Activated CD4-positive, alpha-beta memory T cell treated with anti-CD3 and anti-CD28 coated beads, Interleukin-2, amount 10 ng/mL, durations not matched to agents 7 days and 5 days (primary cell): ENCODE results near the gene TLE5. TPM values are rescaled to one million over a fixed set of nuclear protein-coding genes. Genes with fewer than 3 reads are reported as not detected.

Experiments used
- CTCF ChIA-PET: fragments of 350-600 bp; sonication (Branson Sonifier 250); formaldehyde crosslinking; loops from one replicate; lab custom pipeline; 2021; ENCODE audit warnings: antibody characterized with exemption, inconsistent platforms; lab: Charles Lee
- POLR2A ChIA-PET: fragments of 350-600 bp; sonication (Branson Sonifier 250); formaldehyde crosslinking; loops from one replicate; lab custom pipeline; 2021; ENCODE audit warnings: antibody characterized with exemption; lab: Charles Lee
- DNase-seq: peaks from one replicate; pipeline ENCODE4 v3.0.0-alpha.2; 2020
- H3K27ac Mint-ChIP-seq: one replicate; pipeline ENCODE4 v1.8.0; 2021; ENCODE audit warnings: mild to moderate bottlenecking, mixed read lengths
- H3K27me3 Mint-ChIP-seq: one replicate; pipeline ENCODE4 v1.8.0; 2021; ENCODE audit warnings: mixed read lengths
- H3K36me3 Mint-ChIP-seq: one replicate; pipeline ENCODE4 v1.8.0; 2021; ENCODE audit warnings: low read depth, mixed read lengths
- H3K4me1 Mint-ChIP-seq: one replicate; pipeline ENCODE4 v1.8.0; 2021; ENCODE audit warnings: mixed read lengths
- H3K4me3 Mint-ChIP-seq: one replicate; pipeline ENCODE4 v1.8.0; 2021; ENCODE audit warnings: mild to moderate bottlenecking, mixed read lengths
- H3K9me3 Mint-ChIP-seq: one replicate; pipeline ENCODE4 v1.8.0; 2021; ENCODE audit warnings: mixed read lengths
- total RNA-seq, 2 experiments: library from RNA; stranded (reverse); gene quantifications; one replicate each; pipeline ENCODE4 v1.2.3, GENCODE V29; 2021

TLE5 gene
- total RNA-seq, 2 experiments from 2014 or later = 712 to 724 TPM

DNA sequence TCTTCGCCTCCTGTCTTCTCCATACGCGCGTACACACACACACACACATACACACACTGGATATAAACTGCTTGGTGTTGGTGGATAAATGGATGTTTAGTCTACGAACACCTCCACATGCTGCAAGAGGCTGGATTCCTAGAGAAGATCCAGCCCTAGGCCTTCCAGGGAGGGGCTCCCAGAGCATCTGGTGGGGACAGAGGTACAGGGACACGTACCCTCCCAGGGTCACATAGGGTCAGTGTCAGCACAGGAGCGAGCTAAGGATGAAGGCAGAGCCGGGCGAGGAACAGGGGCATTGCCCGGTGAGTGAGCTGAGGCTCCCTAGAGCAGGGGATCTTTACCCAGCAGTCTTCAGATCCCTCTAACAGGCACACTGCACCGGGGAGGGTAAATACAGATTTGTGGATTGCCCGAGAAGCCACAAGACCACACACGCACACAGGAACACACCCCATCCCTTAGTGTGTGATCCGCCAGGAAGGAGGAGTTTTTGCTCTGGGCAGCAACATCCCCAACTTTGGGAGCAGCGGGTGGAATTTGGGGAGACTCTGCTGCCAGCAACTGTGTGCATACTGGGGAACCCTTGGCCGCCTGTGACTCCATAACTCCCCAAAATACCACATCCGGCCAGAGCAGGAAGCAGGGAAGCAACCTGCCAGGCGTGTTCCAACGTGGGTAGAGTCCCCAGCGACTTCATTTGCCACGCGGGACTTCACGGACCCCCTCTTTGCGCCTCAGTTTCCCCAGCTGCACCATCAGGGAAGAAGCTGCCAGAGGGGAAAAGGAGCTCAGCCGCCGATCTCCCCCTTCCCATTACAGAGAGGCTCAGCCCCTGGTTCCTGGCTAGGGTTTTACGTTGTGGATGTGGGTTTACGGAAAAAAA is 27.4 kb downstream of the TLE5 start:
- Mint-ChIP-seq H3K36me3 (no peaks in the 10 kb centered on the region), H3K4me1 (peaks cover 27% of the 10 kb centered on the region), H3K9me3 (no peaks in the 10 kb centered on the region), H3K4me3 (peak overlapping the region; percentile 83), H3K27ac (peak overlapping the region; percentile 91), H3K27me3 (peaks cover 32% of the 10 kb centered on the region)
- ChIA-PET POLR2A (interaction anchor here (0.7 to 4.2 kb wide), 9 partner anchors 11 to 415 kb away, joined by 3 to 81 read pairs (median 7); partner anchors contain the start of genes TLE5, TLE6 and ZNF57), CTCF (interaction anchor here (0.8 to 3.2 kb wide), 14 partner anchors 11 to 270 kb away, joined by 3 to 23 read pairs (median 6); partner anchors contain the start of genes NCLN and TLE5)
- DNase-seq = peak; percentile 68

DNA sequence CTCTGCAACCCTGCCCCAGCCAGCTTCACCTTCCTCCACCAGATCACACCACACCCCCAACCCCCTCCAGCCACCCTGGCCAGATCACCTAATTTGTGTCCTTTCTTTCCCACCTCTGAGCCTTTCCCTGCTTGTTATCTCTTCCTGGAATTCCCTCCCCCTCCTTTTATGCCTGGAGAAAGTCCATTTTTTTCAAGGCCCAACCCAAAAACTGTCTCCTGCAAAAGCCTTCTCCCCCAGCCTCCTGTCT is 28.0 kb downstream of the TLE5 start:
- H3K27ac Mint-ChIP-seq = no peak overlapping the region
- CTCF ChIA-PET = no interaction called here
- peaks cover 37% of the 10 kb centered on the region for H3K27me3 Mint-ChIP-seq
- H3K4me1 Mint-ChIP-seq = peaks cover 30% of the 10 kb centered on the region
- POLR2A ChIA-PET = interaction anchor here (4.2 kb wide), 1 partner anchor 26 kb away, joined by 81 read pairs; the partner anchor contains the start of gene TLE5
- H3K36me3 Mint-ChIP-seq = no peaks in the 10 kb centered on the region
- no peaks in the 10 kb centered on the region for H3K9me3 Mint-ChIP-seq
- no peak for DNase-seq
- H3K4me3 Mint-ChIP-seq = peak overlapping the region; percentile 83

DNA sequence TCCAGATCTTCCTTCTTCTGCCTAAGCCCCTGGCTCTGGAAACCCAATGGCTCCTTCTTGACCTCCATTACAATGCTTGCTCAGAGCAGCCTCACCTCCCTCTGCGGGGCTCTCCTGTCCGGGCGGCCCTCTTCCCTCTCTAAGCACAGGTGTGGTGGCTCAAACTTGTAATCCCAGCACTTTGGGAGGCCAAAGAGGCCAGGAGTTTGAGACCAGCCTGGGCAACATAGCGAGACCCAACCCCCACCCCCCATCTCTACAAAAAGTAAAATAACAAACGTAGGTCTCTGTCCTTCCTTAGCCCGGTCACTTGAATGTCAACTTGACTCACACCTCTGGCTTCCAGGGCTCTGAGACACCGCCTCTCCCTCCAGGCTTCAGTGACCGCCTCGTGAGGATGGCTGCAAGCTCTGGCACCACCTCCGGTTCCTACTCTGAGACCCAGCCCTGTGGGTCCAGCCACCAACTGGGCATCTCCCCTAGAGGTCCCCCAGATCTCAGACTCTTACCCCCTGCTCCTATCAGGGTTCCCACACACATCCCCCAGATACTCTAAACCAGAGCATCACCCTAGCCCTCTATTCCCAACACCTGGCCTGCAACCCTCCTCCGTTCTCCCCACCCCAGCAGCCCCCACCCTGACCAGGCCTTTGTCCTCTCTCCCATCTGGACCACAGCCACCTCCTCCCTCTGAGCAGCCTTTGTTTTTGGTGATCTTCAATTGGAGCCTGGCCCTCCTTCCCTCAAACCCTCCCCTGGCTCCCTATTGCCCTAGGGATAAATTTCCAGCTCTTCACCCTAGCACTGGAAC is 28.5 kb downstream of the TLE5 start:
- no peak overlapping the region for H3K27ac Mint-ChIP-seq
- DNase-seq = no peak
- H3K4me1 Mint-ChIP-seq = peaks cover 30% of the 10 kb centered on the region
- peak overlapping the region; percentile 83 for H3K4me3 Mint-ChIP-seq
- no peaks in the 10 kb centered on the region for H3K9me3 Mint-ChIP-seq
- ChIA-PET CTCF (no interaction called here), POLR2A (no interaction called here)
- peaks cover 37% of the 10 kb centered on the region for H3K27me3 Mint-ChIP-seq
- no peaks in the 10 kb centered on the region for H3K36me3 Mint-ChIP-seq

DNA sequence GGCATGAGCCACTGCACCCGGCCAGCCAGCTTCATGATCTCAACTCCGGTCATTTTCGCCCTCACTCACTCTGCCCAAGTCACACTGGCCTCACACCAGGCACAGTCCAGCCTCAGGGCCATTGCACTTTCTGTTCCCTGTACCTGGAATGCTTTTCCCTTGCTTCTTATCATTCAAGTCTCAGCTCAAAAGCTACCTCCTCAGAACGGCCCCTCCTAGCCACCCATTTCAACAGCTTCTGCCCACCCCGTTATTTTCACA is 30.8 kb downstream of the TLE5 start:
- no peaks in the 10 kb centered on the region for H3K9me3 Mint-ChIP-seq
- POLR2A ChIA-PET = interaction anchor here (1.0 kb wide), 1 partner anchor 21 kb away, joined by 3 read pairs; no protein-coding TSS in a partner anchor
- H3K4me3 Mint-ChIP-seq = no peak overlapping the region
- CTCF ChIA-PET = interaction anchor here (0.9 kb wide), 1 partner anchor 81 kb away, joined by 3 read pairs; no protein-coding TSS in a partner anchor
- no peak for DNase-seq
- no peak overlapping the region for H3K27ac Mint-ChIP-seq
- peaks cover 49% of the 10 kb centered on the region for H3K27me3 Mint-ChIP-seq
- peaks cover 28% of the 10 kb centered on the region for H3K4me1 Mint-ChIP-seq
- H3K36me3 Mint-ChIP-seq = no peaks in the 10 kb centered on the region

DNA sequence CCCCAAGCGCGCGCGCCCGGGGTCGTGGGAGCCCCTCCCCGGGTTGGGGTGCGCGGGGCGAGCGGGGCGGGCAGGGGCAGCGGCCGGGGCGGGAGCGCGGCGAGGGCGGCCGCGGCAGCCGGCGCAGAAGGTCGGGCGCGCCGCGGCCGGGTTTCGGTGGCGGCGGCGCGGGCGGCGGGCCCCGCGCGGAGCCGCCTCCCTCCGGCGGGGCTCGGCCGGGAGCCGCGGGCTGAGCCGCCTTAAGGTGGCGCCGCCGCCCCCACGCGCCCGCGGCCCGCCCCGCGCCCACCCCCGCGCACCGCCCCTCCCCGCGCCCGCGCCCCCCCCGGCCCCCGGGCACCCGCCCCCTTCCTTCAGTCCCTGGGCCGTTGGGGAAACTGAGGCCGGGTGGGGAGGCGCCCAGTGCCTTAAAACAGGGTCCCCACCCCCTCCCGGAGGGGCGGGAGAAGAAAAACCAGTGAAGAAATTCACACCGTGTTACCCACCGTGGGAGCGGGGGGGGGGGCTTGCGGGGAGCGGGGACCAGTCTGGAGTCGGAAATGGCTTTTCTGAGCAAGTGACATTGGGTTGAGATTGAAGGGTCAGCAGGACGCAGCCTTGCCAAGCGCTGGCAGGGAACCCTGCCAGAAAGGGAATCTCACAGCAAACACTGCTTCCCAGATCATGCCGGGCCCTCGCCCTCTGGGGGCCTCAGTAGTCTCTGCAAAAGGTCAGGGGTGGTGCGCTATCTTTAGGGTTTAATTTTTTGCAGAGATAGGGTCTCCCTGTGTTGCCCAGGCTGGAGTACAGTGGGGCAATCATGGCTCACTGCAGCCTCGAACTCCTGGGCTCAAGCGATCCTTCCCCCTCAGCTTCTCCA is 33.0 kb downstream of the TLE5 start, which contains the start of gene TLE2:
TSS of gene TLE2 (minus strand) at position 216 of the 859 bp plus-strand sequence. CDS start 376 bp downstream, outside the sequence.
- Mint-ChIP-seq H3K4me1 (peaks cover 18% of the 10 kb centered on the region), H3K27me3 (peaks cover 52% of the 10 kb centered on the region), H3K4me3 (peak within 1 kb of the TSS; percentile 30), H3K9me3 (no peaks in the 10 kb centered on the region), H3K36me3 (no peaks in the 10 kb centered on the region), H3K27ac (no peak within 1 kb of the TSS)
- ChIA-PET POLR2A (no interaction called here), CTCF (no interaction called here)
- no peak for DNase-seq

DNA sequence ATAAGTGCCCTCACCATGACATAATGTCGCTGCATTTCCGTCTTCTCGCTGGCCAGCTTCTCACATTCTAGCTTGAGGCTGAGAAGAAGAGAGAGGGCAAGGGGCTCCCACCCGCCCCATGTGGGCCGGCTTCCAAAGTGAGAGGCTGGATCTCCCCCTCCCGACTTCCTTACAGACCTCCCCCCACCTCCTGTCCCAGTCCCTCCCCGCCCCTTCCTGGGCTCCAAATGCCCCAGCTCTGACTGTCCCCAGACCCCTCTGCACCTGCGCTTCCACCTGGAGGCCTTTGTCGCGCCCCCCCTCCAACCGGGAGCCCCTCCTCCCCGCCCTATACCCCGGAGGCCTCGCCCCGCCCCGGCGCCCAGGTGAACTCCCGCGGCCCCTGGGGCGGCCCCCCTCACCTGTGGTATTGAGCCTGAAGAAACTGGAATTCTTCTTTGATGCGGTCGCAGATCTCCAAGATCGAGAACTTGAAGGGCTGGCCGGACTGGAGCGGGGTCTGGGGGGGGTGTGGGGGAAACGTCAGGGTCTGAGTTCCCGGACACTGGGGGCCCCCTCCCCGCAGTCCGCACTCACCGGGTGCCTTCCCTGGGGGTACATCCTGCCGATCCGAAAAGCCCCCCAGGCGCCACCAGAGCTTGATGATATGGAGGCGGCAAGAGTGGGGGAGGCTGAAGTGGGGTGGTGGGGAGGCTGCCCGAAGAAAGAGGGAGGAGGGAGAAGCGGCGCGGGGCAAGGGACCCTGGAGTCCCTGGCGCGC is 33.8 kb downstream of the TLE5 start:
- H3K36me3 Mint-ChIP-seq = no peaks in the 10 kb centered on the region
- POLR2A ChIA-PET = interaction anchor here (1.9 kb wide), 1 partner anchor 32 kb away, joined by 5 read pairs; no protein-coding TSS in a partner anchor
- H3K4me3 Mint-ChIP-seq = no peak overlapping the region
- peaks cover 46% of the 10 kb centered on the region for H3K27me3 Mint-ChIP-seq
- no peaks in the 10 kb centered on the region for H3K9me3 Mint-ChIP-seq
- CTCF ChIA-PET = no interaction called here
- DNase-seq = no peak
- no peak overlapping the region for H3K27ac Mint-ChIP-seq
- peaks cover 20% of the 10 kb centered on the region for H3K4me1 Mint-ChIP-seq

DNA sequence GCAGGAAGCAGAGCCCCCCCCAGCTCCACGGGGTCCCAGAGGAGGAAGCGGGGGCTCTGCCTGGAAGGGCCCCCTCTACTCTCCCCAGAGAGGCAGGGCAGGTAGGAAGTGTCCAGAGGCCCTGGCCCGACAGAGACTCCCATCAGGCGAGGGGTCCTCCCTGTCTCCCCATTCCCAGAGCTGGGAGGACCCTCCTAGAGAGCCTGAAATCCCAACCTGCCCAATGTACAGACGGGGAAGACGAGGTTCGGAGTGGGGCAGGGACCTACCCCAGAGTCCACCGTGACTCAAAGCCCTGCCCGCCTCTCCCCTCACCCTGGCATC is 34.4 kb downstream of the TLE5 start:
- Mint-ChIP-seq H3K27me3 (peaks cover 45% of the 10 kb centered on the region), H3K27ac (no peak overlapping the region), H3K9me3 (no peaks in the 10 kb centered on the region), H3K36me3 (no peaks in the 10 kb centered on the region), H3K4me3 (no peak overlapping the region), H3K4me1 (peaks cover 26% of the 10 kb centered on the region)
- ChIA-PET CTCF (no interaction called here), POLR2A (interaction anchor here (1.9 kb wide), 1 partner anchor 33 kb away, joined by 5 read pairs; no protein-coding TSS in a partner anchor)
- DNase-seq = no peak

DNA sequence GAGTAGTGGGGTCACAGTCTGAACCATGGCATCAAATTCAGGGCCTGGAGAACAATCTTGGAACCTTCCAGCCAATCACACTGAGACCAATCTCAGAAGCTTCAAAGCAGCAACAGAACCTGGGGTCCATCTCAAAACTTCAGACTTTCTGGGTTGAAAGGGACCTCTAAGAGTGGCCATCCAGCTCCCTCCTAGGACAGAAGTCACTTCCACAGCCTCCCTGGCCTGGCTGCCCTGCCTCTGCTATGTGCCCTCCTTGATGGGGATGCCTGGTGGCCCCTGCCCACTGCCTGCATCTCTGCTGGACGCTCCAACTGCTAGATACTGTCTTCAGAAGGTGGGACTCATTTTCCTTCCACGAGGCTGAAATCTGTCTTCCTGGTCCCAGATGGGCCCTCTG is 35.0 kb downstream of the TLE5 start:
- Mint-ChIP-seq H3K4me3 (no peak overlapping the region), H3K9me3 (no peaks in the 10 kb centered on the region), H3K27me3 (peaks cover 43% of the 10 kb centered on the region), H3K4me1 (peaks cover 31% of the 10 kb centered on the region), H3K27ac (no peak overlapping the region), H3K36me3 (no peaks in the 10 kb centered on the region)
- ChIA-PET POLR2A (interaction anchor here (1.0 to 1.9 kb wide), 2 partner anchors 9 to 33 kb away, joined by 3 to 5 read pairs; no protein-coding TSS in a partner anchor), CTCF (no interaction called here)
- DNase-seq = no peak

DNA sequence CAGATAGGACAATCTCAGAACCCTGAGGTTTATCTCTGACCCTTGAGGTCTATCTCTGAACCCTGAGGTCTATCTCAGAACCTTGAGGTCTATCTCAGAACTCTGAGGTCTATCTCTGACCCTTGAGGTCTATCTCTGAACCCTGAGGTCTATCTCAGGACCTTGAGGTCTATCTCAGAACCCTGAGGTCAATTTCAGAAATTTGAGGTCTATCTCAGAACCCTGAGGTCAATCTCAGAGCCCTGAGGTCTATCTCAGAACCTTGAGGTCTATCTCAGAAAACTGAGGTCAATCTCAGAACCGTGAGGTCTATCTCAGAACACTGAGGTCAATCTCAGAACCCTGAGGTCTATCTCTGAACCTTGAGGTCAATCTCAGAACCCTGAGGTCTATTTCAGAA is 35.5 kb downstream of the TLE5 start:
- Mint-ChIP-seq H3K27ac (no peak overlapping the region), H3K27me3 (peaks cover 42% of the 10 kb centered on the region), H3K4me1 (peaks cover 31% of the 10 kb centered on the region), H3K4me3 (no peak overlapping the region), H3K36me3 (no peaks in the 10 kb centered on the region), H3K9me3 (no peaks in the 10 kb centered on the region)
- POLR2A ChIA-PET = interaction anchor here (1.0 to 1.9 kb wide), 2 partner anchors 10 to 34 kb away, joined by 3 to 5 read pairs; no protein-coding TSS in a partner anchor
- CTCF ChIA-PET = no interaction called here
- no peak for DNase-seq

DNA sequence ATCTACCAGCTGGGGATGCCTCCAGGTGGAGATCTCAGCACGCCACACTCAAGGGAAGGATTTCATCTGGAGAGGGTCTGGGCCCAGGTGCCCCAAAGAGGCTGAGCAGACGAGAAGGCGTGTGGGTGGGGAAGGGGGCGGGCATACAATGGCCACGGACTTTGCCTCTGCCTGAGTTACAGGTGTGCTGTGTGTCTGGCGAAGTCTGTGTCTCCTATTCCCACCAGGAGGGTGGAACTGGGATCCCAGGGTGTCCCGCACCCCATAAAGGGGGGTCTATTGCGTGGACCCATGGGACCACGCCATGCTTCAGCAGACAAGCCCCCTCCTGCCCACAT is 36.8 kb downstream of the TLE5 start:
- no peak for DNase-seq
- ChIA-PET CTCF (interaction anchor here (1.4 kb wide), 1 partner anchor 11 kb away, joined by 4 read pairs; no protein-coding TSS in a partner anchor), POLR2A (interaction anchor here (0.7 to 4.6 kb wide), 2 partner anchors 10 to 11 kb away, joined by 3 to 18 read pairs; no protein-coding TSS in a partner anchor)
- Mint-ChIP-seq H3K36me3 (no peaks in the 10 kb centered on the region), H3K4me1 (peaks cover 31% of the 10 kb centered on the region), H3K4me3 (no peak overlapping the region), H3K27me3 (peaks cover 31% of the 10 kb centered on the region), H3K9me3 (no peaks in the 10 kb centered on the region), H3K27ac (no peak overlapping the region)

DNA sequence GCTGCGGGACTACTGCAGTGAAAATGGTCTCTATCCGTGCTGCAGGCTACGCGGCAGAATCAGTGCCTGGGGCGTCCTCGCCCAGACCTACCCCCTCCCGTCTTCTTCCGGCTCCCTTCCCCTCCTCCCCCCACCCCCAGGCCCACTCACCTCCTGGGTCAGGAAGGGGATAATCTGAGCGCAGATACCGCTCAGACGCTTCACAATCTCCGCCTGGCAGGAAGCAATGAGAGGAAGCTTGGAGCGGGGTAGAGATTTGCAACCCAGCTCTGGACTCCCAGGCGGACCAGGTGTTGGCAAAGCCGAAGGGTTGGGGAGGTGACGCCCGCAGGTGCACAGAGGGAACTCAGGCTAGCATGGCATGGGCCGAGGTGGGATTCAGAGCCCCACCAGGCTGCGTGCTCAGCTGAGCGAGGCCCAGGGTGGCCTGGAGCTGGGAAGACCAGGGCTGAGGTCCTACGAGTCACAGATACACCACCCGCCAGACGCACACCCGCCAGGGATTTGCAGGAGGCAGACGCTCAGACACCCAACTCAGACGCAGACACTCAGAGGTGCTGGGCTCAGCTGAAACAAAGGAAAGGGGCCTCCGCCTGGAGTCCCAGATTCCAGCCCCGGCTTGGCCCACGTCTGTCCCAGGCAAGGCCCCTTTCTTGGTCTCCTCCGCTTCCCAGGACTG is 37.3 kb downstream of the TLE5 start:
- H3K36me3 Mint-ChIP-seq = no peaks in the 10 kb centered on the region
- H3K27me3 Mint-ChIP-seq = peaks cover 26% of the 10 kb centered on the region
- ChIA-PET CTCF (interaction anchor here (0.6 to 1.4 kb wide), 2 partner anchors 11 to 352 kb away, joined by 3 to 4 read pairs; no protein-coding TSS in a partner anchor), POLR2A (interaction anchor here (0.7 to 4.6 kb wide), 2 partner anchors 9 to 11 kb away, joined by 3 to 18 read pairs; no protein-coding TSS in a partner anchor)
- no peak overlapping the region for H3K4me3 Mint-ChIP-seq
- peaks cover 28% of the 10 kb centered on the region for H3K4me1 Mint-ChIP-seq
- H3K27ac Mint-ChIP-seq = no peak overlapping the region
- DNase-seq = no peak
- H3K9me3 Mint-ChIP-seq = no peaks in the 10 kb centered on the region
